Aorta (tissue), 5 donors: ENCODE results near the gene ELF2. TPM values are rescaled to one million over a fixed set of nuclear protein-coding genes. Genes with fewer than 3 reads are reported as not detected.
"Not testable (repeated sequence)": the region's sequence is repeated elsewhere in the genome, so short reads cannot be mapped to it uniquely, and the experiment has no call there.

ENCODE experiments used
- ATAC-seq: fragments of 200-7000 bp; cut with Tn5 transposase; one replicate; pipeline ENCODE4 v1.9.1; 2022; ENCODE audit warnings: moderate library complexity; ENCODE audit not compliant: low FRiP score
- DNase-seq, 2 donors: peaks; one replicate each; pipeline ENCODE4 v3.0.0-alpha.2; 2020
- H3K27ac ChIP-seq, 2 donors: one replicate each; pipeline ENCODE4 v1.5.1; 2013; ENCODE audit warnings: low read length in 2 of 2, mild to moderate bottlenecking in 2 of 2, moderate library complexity in 2 of 2, control low read depth in 1 of 2, inconsistent platforms in 1 of 2, low read depth in 1 of 2
- H3K27me3 ChIP-seq, 2 donors: one replicate each; pipeline ENCODE4 v1.6.1; 2013; ENCODE audit warnings: control low read depth in 1 of 2, low read length in 1 of 2, mild to moderate bottlenecking in 1 of 2, moderate library complexity in 1 of 2; ENCODE audit not compliant: insufficient read depth in 2 of 2, control insufficient read depth in 1 of 2
- H3K36me3 ChIP-seq, 2 donors: one replicate each; pipeline ENCODE4 v1.6.1; 2013; ENCODE audit warnings: control low read depth in 1 of 2, low read length in 1 of 2, mild to moderate bottlenecking in 1 of 2; ENCODE audit not compliant: insufficient read depth in 2 of 2, control insufficient read depth in 1 of 2
- H3K4me1 ChIP-seq, 2 donors: one replicate each; pipeline ENCODE4 v1.6.1; 2013; ENCODE audit warnings: low read length in 2 of 2, control low read depth in 1 of 2, mild to moderate bottlenecking in 1 of 2, moderate library complexity in 1 of 2; ENCODE audit not compliant: insufficient read depth in 2 of 2, control insufficient read depth in 1 of 2
- H3K4me3 ChIP-seq, 2 donors: one replicate each; pipeline ENCODE4 v1.5.1; 2013; ENCODE audit warnings: low read length in 2 of 2, control low read depth in 1 of 2, mild to moderate bottlenecking in 1 of 2
- H3K9me3 ChIP-seq: one replicate; pipeline ENCODE4 v1.6.1; 2013; ENCODE audit warnings: mild to moderate bottlenecking, low read length; ENCODE audit not compliant: control insufficient read depth
- WGBS, 2 donors: extraction: QIAGEN DNeasy Blood & Tissue Kit; methylation state at CpG; one replicate each; pipeline ENCODE4 v1.1.7; 2013; 5-methylcytosine and 5-hydroxymethylcytosine counted together
- intact Hi-C, 2 donors: fragments of 100-400 bp; cut with DNase I; formaldehyde crosslinking; loops; one replicate each; pipeline versions ENCODE4 v1.14.2 to v1.15.0; 2022
- polyA plus RNA-seq, 2 donors: library from polyadenylated mRNA; stranded (reverse); fragments of 200-250 nt; gene quantifications; one replicate each; pipeline ENCODE4 v1.2.3, GENCODE V29; 2013
- total RNA-seq, 2 donors: library from RNA; stranded (reverse); fragmentation: NEBNext Ultra II Directional; extraction: Animal tissue kit (Norgen Biotek cat#: 25700); gene quantifications; one replicate each; pipeline ENCODE4 v1.2.1, GENCODE V29; 2021
- donor health status: healthy with polysubstance abuse.
- donor health status: Bipolar disorder and iron deficiency.
- donor health status: DM: no; HTN: no; CAD: no.
- donor health status: DM: no; HTN: no; CAD: no.
- donor health status: DM: yes; HTN: yes; CAD: no.

The ELF2 gene
- total and polyA plus RNA-seq, 4 donors = 12.3 to 102 (median 58.4) TPM

GRCh38 chr4:139175646-139176301 lies 1.2 kb downstream of the ELF2 start:
- Histone ChIP-seq H3K27ac (peak overlapping the region in 1 of 2 donors; percentile 98), H3K9me3 (no peaks in the 10 kb centered on the region), H3K4me3 (peak overlapping the region; percentile 89 to 94), H3K36me3 (no peaks in the 10 kb centered on the region), H3K27me3 (no peaks in the 10 kb centered on the region), H3K4me1 (no peaks in the 10 kb centered on the region)
- DNase-seq (no peak), ATAC-seq (peak; percentile 2)
- WGBS, 2 donors = 0 to 1% methylated on average over 26 of the region's 26 CpGs
- intact Hi-C loops = loop anchor here (5.0 kb wide), 3 partner anchors 43 to 93 kb away; no protein-coding TSS in a partner anchor

- H3K27ac ChIP-seq = peak overlapping the region in 1 of 2 donors; percentile 17
- 26 to 28% methylated on average over 7 of the region's 7 CpGs for WGBS, 2 donors
- H3K4me3 ChIP-seq = peak overlapping the region in 1 of 2 donors; percentile 10
- intact Hi-C loops = no loop called here
- no peaks in the 10 kb centered on the region for H3K36me3 ChIP-seq
- ATAC-seq (no peak), DNase-seq (no peak)
- no peaks in the 10 kb centered on the region for H3K27me3 ChIP-seq
- H3K9me3 ChIP-seq = no peaks in the 10 kb centered on the region
- H3K4me1 ChIP-seq = peaks cover 0 to 4% of the 10 kb centered on the region in 2 donors
These were observed 4.9 kb downstream of the ELF2 start for GRCh38 chr4:139171876-139172691.

DNA sequence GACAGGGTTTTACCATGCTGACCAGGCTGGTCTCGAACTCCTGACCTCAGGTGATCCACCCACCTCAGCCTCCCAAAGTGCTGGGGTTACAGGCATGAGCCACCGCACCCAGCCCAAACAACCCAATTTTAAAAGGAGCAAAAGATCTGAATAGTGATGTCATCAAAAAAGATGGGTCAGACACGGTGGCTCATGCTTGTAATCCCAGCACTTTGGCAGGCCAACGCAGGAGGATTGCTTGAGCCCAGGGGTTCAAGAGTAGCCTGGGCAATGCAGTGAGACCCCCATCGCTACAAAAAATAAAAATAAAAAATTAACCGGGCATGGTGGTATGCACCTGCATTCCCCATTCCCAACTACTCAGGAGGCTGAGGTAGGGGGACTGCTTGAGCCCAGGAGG lies 6.1 kb downstream of the ELF2 start:
- H3K36me3 ChIP-seq = no peaks in the 10 kb centered on the region
- intact Hi-C loops = no loop called here
- H3K4me3 ChIP-seq = no peak overlapping the region
- WGBS, 2 donors = 88 to 90% methylated on average over 6 of the region's 6 CpGs
- H3K27me3 ChIP-seq = no peaks in the 10 kb centered on the region
- peaks cover 0 to 4% of the 10 kb centered on the region in 2 donors for H3K4me1 ChIP-seq
- ATAC-seq (no peak), DNase-seq (no peak)
- H3K27ac ChIP-seq = no peak overlapping the region
- H3K9me3 ChIP-seq = no peaks in the 10 kb centered on the region

DNA sequence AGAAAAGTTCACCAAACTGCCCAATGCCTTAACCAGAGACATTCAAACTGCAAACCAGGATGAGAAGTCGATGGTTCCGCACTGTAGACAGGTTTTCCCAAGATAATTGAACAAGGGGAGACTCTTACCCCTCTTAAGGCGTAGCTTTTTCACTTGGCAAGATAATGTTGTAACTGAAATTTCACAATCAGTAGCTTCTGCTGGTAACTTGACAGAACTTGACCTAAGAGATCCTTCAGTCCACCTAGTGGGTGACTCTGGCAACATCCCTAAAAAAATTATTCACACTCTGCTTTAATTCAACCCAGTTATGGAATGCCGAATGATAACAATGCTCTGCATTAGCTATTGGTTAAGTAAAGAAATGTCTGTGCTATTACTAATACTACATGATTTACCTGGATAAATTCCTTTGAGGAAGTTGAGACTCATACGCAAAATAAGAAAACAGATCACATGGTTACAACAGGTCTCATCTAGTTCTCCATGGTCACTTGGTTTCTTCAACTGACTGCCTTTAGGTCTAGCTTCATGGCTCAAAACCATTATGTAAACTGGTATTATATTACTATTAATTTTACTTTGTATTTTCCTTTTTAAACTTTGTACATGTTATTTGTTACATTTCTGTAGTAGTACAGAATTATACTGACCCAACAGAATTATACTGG lies 9.1 kb downstream of the ELF2 start:
- Histone ChIP-seq H3K4me3 (no peak overlapping the region), H3K27me3 (no peaks in the 10 kb centered on the region), H3K27ac (no peak overlapping the region), H3K4me1 (peaks cover 4 to 6% of the 10 kb centered on the region in 2 donors), H3K9me3 (no peaks in the 10 kb centered on the region), H3K36me3 (no peaks in the 10 kb centered on the region)
- no peak for DNase-seq
- intact Hi-C loops = loop anchor here in 1 of 2 donors (10.0 kb wide), 1 partner anchor 63 kb away; no protein-coding TSS in a partner anchor
- ATAC-seq = no peak
- WGBS, 2 donors = 40 to 49% methylated on average over 5 of the region's 5 CpGs

DNA sequence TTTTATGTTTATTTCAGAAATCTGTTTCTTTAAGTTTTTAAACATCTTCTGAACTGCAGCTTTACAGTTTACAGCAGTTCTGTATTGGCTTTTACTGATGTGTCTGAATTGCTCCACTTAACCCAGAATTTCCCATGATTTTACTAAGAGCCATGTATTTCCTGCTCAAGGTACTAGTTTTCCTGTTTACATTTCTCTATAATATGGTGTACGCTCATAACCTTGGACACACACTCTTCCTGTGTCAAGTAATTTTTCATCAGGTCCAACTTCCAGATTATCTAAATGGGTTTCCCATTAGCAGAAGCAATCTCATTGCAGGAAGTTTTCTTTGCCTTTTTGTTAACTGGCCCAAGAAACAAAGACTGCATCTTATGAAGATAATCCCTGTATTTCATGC lies 12.3 kb downstream of the ELF2 start:
- WGBS, 2 donors = 90 to 92% methylated on average over 1 of the region's 1 CpG
- no peak overlapping the region for H3K4me3 ChIP-seq
- intact Hi-C loops = loop anchor here in 1 of 2 donors (10.0 kb wide), 1 partner anchor 60 kb away; no protein-coding TSS in a partner anchor
- H3K4me1 ChIP-seq = peaks cover 4 to 6% of the 10 kb centered on the region in 2 donors
- H3K27ac ChIP-seq = no peak overlapping the region
- H3K27me3 ChIP-seq = no peaks in the 10 kb centered on the region
- H3K36me3 ChIP-seq = no peaks in the 10 kb centered on the region
- H3K9me3 ChIP-seq = no peaks in the 10 kb centered on the region
- no peak for DNase-seq
- ATAC-seq = no peak

DNA sequence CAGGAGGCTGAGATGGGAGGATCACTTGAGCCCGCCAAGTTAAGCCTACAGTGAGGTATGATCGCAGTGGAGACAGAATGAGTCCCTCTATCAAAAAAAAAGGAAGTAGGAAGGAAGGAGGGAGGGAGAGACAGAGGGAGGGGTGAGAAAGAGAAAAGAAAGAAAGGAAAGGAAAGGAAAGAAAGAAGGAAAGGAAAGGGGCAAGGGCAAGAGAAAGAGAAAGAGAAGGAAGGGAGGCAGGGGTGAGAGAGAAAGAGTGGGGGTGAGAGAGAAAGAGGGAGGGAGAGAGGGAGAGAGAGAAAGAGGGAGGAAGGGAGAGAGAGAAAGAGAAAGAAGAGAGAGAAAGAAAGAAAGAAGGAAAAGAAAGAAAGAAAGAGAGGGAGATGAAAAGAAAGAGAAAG lies 13.2 kb downstream of the ELF2 start:
- Histone ChIP-seq H3K36me3 (no peaks in the 10 kb centered on the region), H3K9me3 (no peaks in the 10 kb centered on the region), H3K27me3 (no peaks in the 10 kb centered on the region), H3K27ac (no peak overlapping the region), H3K4me1 (peaks cover 4 to 6% of the 10 kb centered on the region in 2 donors), H3K4me3 (no peak overlapping the region)
- intact Hi-C loops = loop anchor here in 1 of 2 donors (10.0 kb wide), 1 partner anchor 59 kb away; no protein-coding TSS in a partner anchor
- no peak for DNase-seq
- ATAC-seq = no peak
- 88 to 94% methylated on average over 2 of the region's 2 CpGs for WGBS, 2 donors

- DNase-seq, H3K4me1 ChIP-seq, ATAC-seq, intact Hi-C loops, H3K27ac ChIP-seq, H3K36me3 ChIP-seq, H3K4me3 ChIP-seq, H3K9me3 ChIP-seq, H3K27me3 ChIP-seq: not testable (repeated sequence)
- 86 to 91% methylated on average over 9 of the region's 9 CpGs for WGBS, 2 donors
These were observed 19.0 kb downstream of the ELF2 start for GRCh38 chr4:139157977-139158376.

GRCh38 chr4:139154952-139155557 lies 22.0 kb downstream of the ELF2 start:
- ATAC-seq (no peak), DNase-seq (no peak)
- no peaks in the 10 kb centered on the region for H3K36me3 ChIP-seq
- no peaks in the 10 kb centered on the region for H3K9me3 ChIP-seq
- H3K4me1 ChIP-seq = no peaks in the 10 kb centered on the region
- no peaks in the 10 kb centered on the region for H3K27me3 ChIP-seq
- H3K4me3 ChIP-seq = no peak overlapping the region
- 92 to 97% methylated on average over 5 of the region's 5 CpGs for WGBS, 2 donors
- intact Hi-C loops = no loop called here
- H3K27ac ChIP-seq = no peak overlapping the region
